H9 (cell line): ENCODE results near the gene THSD7A. TPM values are rescaled to one million over a fixed set of nuclear protein-coding genes. Genes with fewer than 3 reads are reported as not detected.

Experiments used
- DNase-seq: peaks from one replicate; pipeline ENCODE4 v3.0.0-alpha.2; 2017
- H2AFZ ChIP-seq: one replicate; pipeline ENCODE4 v1.6.1; 2013; ENCODE audit warnings: mild to moderate bottlenecking, low read length, control low read depth, moderate library complexity
- H2AK5ac ChIP-seq: 2 replicates; pipeline ENCODE4 v1.6.1; 2013; ENCODE audit warnings: low read length, control low read depth, mixed read lengths; ENCODE audit not compliant: insufficient read length
- H2BK120ac ChIP-seq: one replicate; pipeline ENCODE4 v1.6.1; 2013; ENCODE audit warnings: low read depth, mild to moderate bottlenecking, low read length, control low read depth, inconsistent platforms; ENCODE audit not compliant: poor library complexity, severe bottlenecking
- H2BK12ac ChIP-seq: 2 replicates; pipeline ENCODE4 v1.6.1; 2013; ENCODE audit warnings: low read length, control low read depth, mixed read lengths, low read depth; ENCODE audit not compliant: insufficient read length
- H2BK15ac ChIP-seq: 2 replicates; pipeline ENCODE4 v1.6.1; 2013; ENCODE audit warnings: low read depth, low read length, control low read depth
- H2BK20ac ChIP-seq: one replicate; pipeline ENCODE4 v1.6.1; 2013; ENCODE audit warnings: low read depth, mild to moderate bottlenecking, low read length, control low read depth, inconsistent platforms; ENCODE audit not compliant: poor library complexity, severe bottlenecking
- H2BK5ac ChIP-seq: 2 replicates; pipeline ENCODE4 v1.6.1; 2013; ENCODE audit warnings: low read length, control low read depth, mixed read lengths; ENCODE audit not compliant: insufficient read length
- H3K14ac ChIP-seq: 2 replicates; pipeline ENCODE4 v1.6.1; 2013; ENCODE audit warnings: low read length, control low read depth; ENCODE audit not compliant: insufficient read depth
- H3K18ac ChIP-seq: 2 replicates; pipeline ENCODE4 v1.6.1; 2013; ENCODE audit warnings: low read depth, mild to moderate bottlenecking, mixed read lengths, low read length, control low read depth; ENCODE audit not compliant: insufficient read length
- H3K23ac ChIP-seq: 2 replicates; pipeline ENCODE4 v1.6.1; 2013; ENCODE audit warnings: low read length, control low read depth, mixed read lengths, low read depth; ENCODE audit not compliant: insufficient read length
- H3K23me2 ChIP-seq: 2 replicates; pipeline ENCODE4 v1.6.1; 2013; ENCODE audit warnings: low read depth, mild to moderate bottlenecking, mixed read lengths, low read length, control low read depth; ENCODE audit not compliant: insufficient read length, poor library complexity, severe bottlenecking
- H3K27ac ChIP-seq: 2 replicates; pipeline ENCODE4 v1.5.1; 2013; ENCODE audit warnings: low read length, control low read depth, mixed read lengths, low read depth; ENCODE audit not compliant: insufficient read length
- H3K27me3 ChIP-seq: 2 replicates; pipeline ENCODE4 v1.6.1; 2013; ENCODE audit warnings: low read length, control low read depth, inconsistent platforms; ENCODE audit not compliant: insufficient read depth
- H3K4ac ChIP-seq: 2 replicates; pipeline ENCODE4 v1.6.1; 2013; ENCODE audit warnings: low read depth, mild to moderate bottlenecking, control low read depth, inconsistent platforms, low read length, moderate library complexity
- H3K4me1 ChIP-seq: 2 replicates; pipeline ENCODE4 v1.6.1; 2013; ENCODE audit warnings: low read length, control low read depth, inconsistent platforms; ENCODE audit not compliant: insufficient read depth
- H3K4me2 ChIP-seq: 2 replicates; pipeline ENCODE4 v1.6.1; 2013; ENCODE audit warnings: low read length, control low read depth, mixed read lengths; ENCODE audit not compliant: insufficient read length, insufficient read depth
- H3K56ac ChIP-seq: 2 replicates; pipeline ENCODE4 v1.6.1; 2013; ENCODE audit warnings: low read depth, mild to moderate bottlenecking, mixed read lengths, low read length, control low read depth; ENCODE audit not compliant: insufficient read length
- H3K79me1 ChIP-seq: 2 replicates; pipeline ENCODE4 v1.6.1; 2013; ENCODE audit warnings: low read depth, mild to moderate bottlenecking, moderate library complexity, low read length, control low read depth, inconsistent platforms; ENCODE audit not compliant: insufficient read depth, poor library complexity, severe bottlenecking
- H3K79me2 ChIP-seq: 2 replicates; pipeline ENCODE4 v1.6.1; 2013; ENCODE audit warnings: low read length, control low read depth, inconsistent platforms; ENCODE audit not compliant: insufficient read depth
- H3K9ac ChIP-seq: 2 replicates; pipeline ENCODE4 v1.6.1; 2013; ENCODE audit warnings: low read length, control low read depth, mixed read lengths; ENCODE audit not compliant: insufficient read length; ENCODE audit errors: extremely low read depth
- H3K9me3 ChIP-seq: one replicate; pipeline ENCODE4 v1.6.1; 2013; ENCODE audit warnings: low read depth, low read length, inconsistent platforms; ENCODE audit not compliant: control insufficient read depth
- H3T11ph ChIP-seq: one replicate; pipeline ENCODE4 v1.6.1; 2013; ENCODE audit warnings: mild to moderate bottlenecking, low read length, control low read depth, inconsistent platforms
- H4K20me1 ChIP-seq: one replicate; pipeline ENCODE4 v1.6.1; 2013; ENCODE audit not compliant: control insufficient read depth, insufficient read length, insufficient read depth
- H4K5ac ChIP-seq: 2 replicates; pipeline ENCODE4 v1.6.1; 2013; ENCODE audit warnings: low read depth, mild to moderate bottlenecking, mixed read lengths, low read length, control low read depth; ENCODE audit not compliant: insufficient read length
- H4K8ac ChIP-seq: replicated peaks from 2 replicates; pipeline ENCODE4 v1.6.1; 2013; ENCODE audit warnings: low read length, control low read depth, mixed read lengths, low read depth; ENCODE audit not compliant: insufficient read length
- H4K91ac ChIP-seq: 2 replicates; pipeline ENCODE4 v1.6.1; 2013; ENCODE audit warnings: low read depth, mild to moderate bottlenecking, moderate library complexity, mixed read lengths, low read length, control low read depth; ENCODE audit not compliant: insufficient read length
- H3K27ac Mint-ChIP-seq, 3 experiments: 2 replicates in 2 of 3; 3 replicates in 1 of 3; pipeline ENCODE4 v1.8.0; 2020 to 2021; ENCODE audit warnings: mixed read lengths in 3 of 3, mild to moderate bottlenecking in 1 of 3, moderate library complexity in 1 of 3
- H3K27me3 Mint-ChIP-seq: 2 replicates; pipeline ENCODE4 v1.8.0; 2021; ENCODE audit warnings: low read depth, mild to moderate bottlenecking, moderate library complexity, mixed read lengths
- H3K36me3 Mint-ChIP-seq, 3 experiments: 2 replicates in 2 of 3; 3 replicates in 1 of 3; pipeline ENCODE4 v1.8.0; 2020 to 2021; ENCODE audit warnings: low read depth in 3 of 3, mixed read lengths in 3 of 3; ENCODE audit not compliant: insufficient read depth in 1 of 3
- H3K4me1 Mint-ChIP-seq, 2 experiments: 2 replicates each; pipeline ENCODE4 v1.8.0; 2020; ENCODE audit warnings: mixed read lengths in 2 of 2
- H3K4me3 Mint-ChIP-seq, 2 experiments: 2 replicates in 1 of 2; 3 replicates in 1 of 2; pipeline ENCODE4 v1.8.0; 2020 to 2021; ENCODE audit warnings: mild to moderate bottlenecking in 2 of 2, mixed read lengths in 2 of 2, moderate library complexity in 1 of 2
- H3K9me3 Mint-ChIP-seq, 2 experiments: 2 replicates in 1 of 2; 3 replicates in 1 of 2; pipeline ENCODE4 v1.8.0; 2020; ENCODE audit warnings: mild to moderate bottlenecking in 2 of 2, mixed read lengths in 2 of 2, moderate library complexity in 1 of 2
- WGBS: extraction: QIAGEN DNeasy Blood & Tissue Kit; methylation state at CpG from one replicate; pipeline ENCODE4 v1.1.7; 2013; ENCODE audit warnings: missing lambda C conversion rate, low lambda C conversion rate, mixed read lengths; ENCODE audit not compliant: insufficient read length; ENCODE audit errors: extremely low coverage; 5-methylcytosine and 5-hydroxymethylcytosine counted together
- total RNA-seq: library from RNA; stranded (reverse); gene quantifications from 2 replicates; pipeline ENCODE4 v1.2.1, GENCODE V29; 2021
- TF ChIP-seq, protein P1 (sequence below): fragments of 200-600 bp; sonication (generic); conservative IDR thresholded peaks from 3 replicates; pipeline ENCODE4 v1.8.0; 2021; ENCODE audit warnings: antibody characterized with exemption, mild to moderate bottlenecking

The THSD7A gene
- total RNA-seq, 1 experiment from 2014 or later = 0.42 TPM

DNA sequence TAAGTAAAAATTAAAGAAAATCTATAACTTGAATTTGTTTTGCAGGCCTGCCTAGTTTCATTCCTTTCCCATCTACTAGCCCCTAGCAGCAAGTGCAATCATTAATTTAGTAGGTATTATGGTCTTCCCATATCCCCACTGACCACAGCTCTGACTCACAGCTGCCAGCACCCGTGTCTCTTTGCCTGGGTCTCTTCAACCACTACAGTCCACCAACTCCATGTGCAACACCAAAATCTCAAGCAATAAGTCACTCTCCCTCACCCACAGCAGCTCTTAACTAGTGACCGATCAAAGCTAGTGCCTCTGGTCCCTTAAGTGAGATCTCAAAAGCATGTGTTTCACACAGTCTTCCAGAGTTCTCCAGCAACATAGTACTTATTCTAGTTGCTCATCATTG lies 26.0 kb upstream of the THSD7A start:
- H3K4me1 ChIP-seq = no peaks in the 10 kb centered on the region
- no peak overlapping the region for H2BK120ac ChIP-seq
- H3K79me2 ChIP-seq = no peaks in the 10 kb centered on the region
- H3T11ph ChIP-seq = no peak overlapping the region
- no peaks in the 10 kb centered on the region for H3K79me1 ChIP-seq
- H4K20me1 ChIP-seq = no peaks in the 10 kb centered on the region
- no peak overlapping the region for H3K4me3 Mint-ChIP-seq
- no peak for DNase-seq
- no peaks in the 10 kb centered on the region; the same call in 1 of the 2 replicates for H3K27me3 Mint-ChIP-seq
- H2AK5ac ChIP-seq = no peak overlapping the region
- H2BK20ac ChIP-seq = no peak overlapping the region
- no peak overlapping the region for H3K14ac ChIP-seq
- no peak overlapping the region for H3K18ac ChIP-seq
- H3K36me3 Mint-ChIP-seq = peaks cover 0 to 4% (median 2%) of the 10 kb centered on the region in 3 experiments; a peak in 1 of 7 replicates
- H4K8ac ChIP-seq = no peak overlapping the region
- H2BK5ac ChIP-seq = no peak overlapping the region
- H4K5ac ChIP-seq = no peak overlapping the region
- H3K9me3 Mint-ChIP-seq = peaks cover 0 to 4% of the 10 kb centered on the region in 2 experiments; a peak in 3 of 5 replicates
- no peak overlapping the region for H3K27ac ChIP-seq
- H2AFZ ChIP-seq = no peak overlapping the region
- WGBS = no CpG with 5 or more reads among the region's 2 CpGs
- no peaks in the 10 kb centered on the region for H3K4me1 Mint-ChIP-seq
- no peak overlapping the region for H3K27ac Mint-ChIP-seq
- H3K9ac ChIP-seq = no peak overlapping the region
- no peak overlapping the region for H2BK12ac ChIP-seq
- H3K4ac ChIP-seq = no peak overlapping the region
- H3K23me2 ChIP-seq = no peaks in the 10 kb centered on the region
- H4K91ac ChIP-seq = no peak overlapping the region
- H3K56ac ChIP-seq = no peak overlapping the region
- TF ChIP-seq, protein P1, sequence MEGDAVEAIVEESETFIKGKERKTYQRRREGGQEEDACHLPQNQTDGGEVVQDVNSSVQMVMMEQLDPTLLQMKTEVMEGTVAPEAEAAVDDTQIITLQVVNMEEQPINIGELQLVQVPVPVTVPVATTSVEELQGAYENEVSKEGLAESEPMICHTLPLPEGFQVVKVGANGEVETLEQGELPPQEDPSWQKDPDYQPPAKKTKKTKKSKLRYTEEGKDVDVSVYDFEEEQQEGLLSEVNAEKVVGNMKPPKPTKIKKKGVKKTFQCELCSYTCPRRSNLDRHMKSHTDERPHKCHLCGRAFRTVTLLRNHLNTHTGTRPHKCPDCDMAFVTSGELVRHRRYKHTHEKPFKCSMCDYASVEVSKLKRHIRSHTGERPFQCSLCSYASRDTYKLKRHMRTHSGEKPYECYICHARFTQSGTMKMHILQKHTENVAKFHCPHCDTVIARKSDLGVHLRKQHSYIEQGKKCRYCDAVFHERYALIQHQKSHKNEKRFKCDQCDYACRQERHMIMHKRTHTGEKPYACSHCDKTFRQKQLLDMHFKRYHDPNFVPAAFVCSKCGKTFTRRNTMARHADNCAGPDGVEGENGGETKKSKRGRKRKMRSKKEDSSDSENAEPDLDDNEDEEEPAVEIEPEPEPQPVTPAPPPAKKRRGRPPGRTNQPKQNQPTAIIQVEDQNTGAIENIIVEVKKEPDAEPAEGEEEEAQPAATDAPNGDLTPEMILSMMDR = no peak
- H3K23ac ChIP-seq = no peak overlapping the region
- no peak overlapping the region for H3K4me2 ChIP-seq
- H2BK15ac ChIP-seq = no peak overlapping the region
- H3K9me3 ChIP-seq = no peaks in the 10 kb centered on the region
- H3K27me3 ChIP-seq = no peaks in the 10 kb centered on the region
